SK-N-SH (cell line): ENCODE results near the gene UNCX.

Source experiments
- CHD2 ChIP-seq: fragments of 150-350 bp; IDR thresholded peaks from 2 replicates; pipeline ENCODE4 v1.6.1; 2018; ENCODE audit warnings: low read length; ENCODE audit not compliant: partially characterized antibody
- CTCF ChIP-seq: fragments of 200-600 bp; sonication (generic); IDR thresholded peaks from 2 replicates; pipeline ENCODE4 v1.6.1; 2017; ENCODE audit warnings: antibody characterized with exemption, mild to moderate bottlenecking, moderate library complexity
- FOXJ3 ChIP-seq: sonication (generic); formaldehyde crosslinking; IDR thresholded peaks from 2 replicates; pipeline ENCODE4 v1.5.1; 2020; ENCODE audit warnings: mild to moderate bottlenecking, missing genetic modification reagents
- GATA2 ChIP-seq: sonication (generic); formaldehyde crosslinking; IDR thresholded peaks from 2 replicates; pipeline ENCODE4 v1.5.0; 2020; ENCODE audit warnings: mild to moderate bottlenecking, missing genetic modification reagents
- JUND ChIP-seq: IDR thresholded peaks from 2 replicates; pipeline ENCODE4 v1.4.0; 2012
- MXI1 ChIP-seq: IDR thresholded peaks from 2 replicates; pipeline ENCODE4 v1.6.1; 2012; ENCODE audit warnings: mild to moderate bottlenecking, low read depth, low read length, improper control_type of control experiment
- POLR2AphosphoS5 ChIP-seq: IDR thresholded peaks from 2 replicates; pipeline ENCODE4 v1.6.1; 2012; ENCODE audit warnings: low read depth, low read length
- REST ChIP-seq: IDR thresholded peaks from 2 replicates; pipeline ENCODE4 v1.6.1; 2012; ENCODE audit warnings: mild to moderate bottlenecking, low read depth, low read length, moderate library complexity
- RFX5 ChIP-seq: IDR thresholded peaks from 2 replicates; pipeline ENCODE4 v1.6.1; 2012; ENCODE audit warnings: mild to moderate bottlenecking, improper control_type of control experiment, low read length
- YY1 ChIP-seq: IDR thresholded peaks from 2 replicates; pipeline ENCODE4 v1.4.0; 2012; ENCODE audit warnings: low read depth, mild to moderate bottlenecking

DNA sequence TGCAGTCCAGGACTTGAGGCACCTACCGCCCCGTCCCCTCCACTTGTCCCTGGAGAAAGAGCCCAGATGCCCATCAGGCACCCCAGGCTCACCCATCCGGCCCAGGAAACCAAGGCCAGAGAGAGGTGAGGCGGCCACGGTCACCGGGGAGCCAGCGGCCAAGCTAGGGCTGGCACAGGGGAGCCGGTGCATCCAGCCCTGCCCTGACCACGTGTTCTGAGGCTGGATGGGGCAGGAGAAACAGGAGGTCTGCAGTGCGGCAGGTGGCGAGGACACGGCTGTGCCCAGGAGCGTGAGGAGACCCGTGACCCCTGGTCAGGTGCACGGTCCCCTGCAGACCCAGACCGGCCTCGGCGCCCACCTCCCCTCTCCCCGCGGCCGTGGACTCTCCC lies 27.6 kb downstream of the UNCX start:
- TF ChIP-seq CTCF (no peak), POLR2AphosphoS5 (no peak), RFX5 (no peak), FOXJ3 (CRISPR knock-in tag) (no peak), CHD2 (no peak), REST (no peak), GATA2 (no peak), JUND (no peak), MXI1 (no peak), YY1 (no peak)
